ENCODE data around the gene SLFN13.

GRCh38 chr17:35438433-35438832, 10.1 kb downstream of the SLFN13 start:
- TF ChIP-seq POLR2A (IDR thresholded peaks at IDR 0.05) (no peak), CTCF (IDR thresholded peaks at IDR 0.05) (no peak)

Measured in body of pancreas (tissue), 4 donors.